GM12878 (cell line): ENCODE measurements around the gene SFSWAP. TPM values are rescaled to one million over a fixed set of nuclear protein-coding genes. Genes with fewer than 3 reads are reported as not detected.

ENCODE experiments used
- ATAC-seq: fragments of 200-7000 bp; cut with Tn5 transposase; 3 replicates; pipeline ENCODE4 v1.9.1; 2020; ENCODE audit warnings: mild to moderate bottlenecking, moderate library complexity
- BruUV-seq: library from RNA; stranded (reverse); fragments of 400-500 nt; replicated peaks from 2 replicates; lab custom pipeline; 2021; lab: Mats Ljungman, UMichigan
- CTCF ChIA-PET: fragments of 300-600 bp; sonication (Branson Sonifier 250); formaldehyde crosslinking; extraction: SDS; loops from one replicate; lab custom pipeline; 2021; ENCODE audit warnings: inconsistent platforms; lab: Yijun Ruan, JAX
- POLR2A ChIA-PET: fragments of 350-600 bp; formaldehyde crosslinking; extraction: SDS; loops from one replicate; lab custom pipeline; 2021; ENCODE audit warnings: inconsistent platforms; lab: Charles Lee
- RAD21 ChIA-PET: fragments of 300-600 bp; sonication (Branson Sonifier 250); formaldehyde crosslinking; loops from one replicate; lab custom pipeline; 2023; ENCODE audit warnings: antibody characterized with exemption; ENCODE audit not compliant: unreplicated experiment; lab: Charles Lee
- SMC1A ChIA-PET: fragments of 300-600 bp; sonication (Branson Sonifier 250); formaldehyde crosslinking; loops from one replicate; lab custom pipeline; 2023; ENCODE audit not compliant: unreplicated experiment, uncharacterized antibody; lab: Charles Lee
- DNase-seq: peaks from one replicate; pipeline ENCODE4 v3.0.0-alpha.2; 2011; ENCODE audit warnings: low read depth, low spot score
- FAIRE-seq: peaks from 3 replicates; lab custom pipeline; 2011; peaks lifted over from hg19 to GRCh38; lab: Jason Lieb, UNC
- H2AFZ ChIP-seq: 2 replicates; pipeline ENCODE4 v1.6.0; 2011; ENCODE audit warnings: low read depth, low read length, control low read depth; ENCODE audit not compliant: control insufficient read depth
- H3K27ac ChIP-seq: 2 replicates; pipeline ENCODE4 v1.5.1; 2011; ENCODE audit warnings: control low read depth; ENCODE audit not compliant: control insufficient read depth, insufficient read depth
- H3K27me3 ChIP-seq, 2 experiments: replicated peaks in 1 of 2; 2 replicates each; pipeline versions ENCODE4 v1.6.0 to v1.6.1; 2011; ENCODE audit warnings: low read length in 1 of 2; ENCODE audit not compliant: control insufficient read depth in 2 of 2, insufficient read depth in 2 of 2
- H3K36me3 ChIP-seq, 2 experiments: 2 replicates each; pipeline ENCODE4 v1.5.1; 2011; ENCODE audit warnings: low read length in 1 of 2; ENCODE audit not compliant: control insufficient read depth in 2 of 2, insufficient read depth in 2 of 2
- H3K4me1 ChIP-seq: 2 replicates; pipeline ENCODE4 v1.6.1; 2011; ENCODE audit warnings: mild to moderate bottlenecking, low read length, moderate library complexity, mixed read lengths; ENCODE audit not compliant: control insufficient read depth, insufficient read depth
- H3K4me2 ChIP-seq: 2 replicates; pipeline ENCODE4 v1.6.0; 2011; ENCODE audit warnings: control low read depth; ENCODE audit not compliant: control insufficient read depth, insufficient read depth
- H3K4me3 ChIP-seq: fragments of 200-600 bp; sonication (generic); 2 replicates; pipeline ENCODE4 v1.5.1; 2016
- H3K79me2 ChIP-seq: 2 replicates; pipeline ENCODE4 v1.6.0; 2011; ENCODE audit warnings: low read length; ENCODE audit not compliant: control insufficient read depth, insufficient read depth
- H3K9ac ChIP-seq: 2 replicates; pipeline ENCODE4 v1.8.0; 2011; ENCODE audit warnings: low read length, control low read depth, mixed read lengths; ENCODE audit not compliant: control insufficient read depth, insufficient read depth
- H3K9me3 ChIP-seq: replicated peaks from 3 replicates; pipeline ENCODE4 v1.5.1; 2011; ENCODE audit warnings: mild to moderate bottlenecking, low read length; ENCODE audit not compliant: control insufficient read depth, insufficient read depth
- H4K20me1 ChIP-seq: 2 replicates; pipeline ENCODE4 v1.6.0; 2011; ENCODE audit not compliant: control insufficient read depth, insufficient read depth
- BMI1 ChIP-seq: fragments of 450-650 bp; IDR thresholded peaks from 2 replicates; pipeline ENCODE4 v1.6.1; 2016; ENCODE audit warnings: mild to moderate bottlenecking, moderate library complexity, borderline replicate concordance
- IRF4 ChIP-seq: IDR thresholded peaks from 2 replicates; pipeline ENCODE4 v1.6.1; 2011; ENCODE audit warnings: low read depth, low read length
- MAX ChIP-seq: IDR thresholded peaks from 2 replicates; pipeline ENCODE4 v1.6.1; 2012; ENCODE audit warnings: low read depth, low read length, improper control_type of control experiment
- MYB ChIP-seq: fragments of 150-350 bp; IDR thresholded peaks from 2 replicates; pipeline ENCODE4 v1.6.1; 2014; ENCODE audit warnings: mild to moderate bottlenecking, low read depth, low read length, borderline replicate concordance
- NBN ChIP-seq: fragments of 450-650 bp; IDR thresholded peaks from 2 replicates; pipeline ENCODE4 v1.6.1; 2016
- NFIC ChIP-seq: IDR thresholded peaks from 2 replicates; pipeline ENCODE4 v1.6.1; 2012; ENCODE audit warnings: low read depth, mild to moderate bottlenecking, inconsistent platforms, low read length, moderate library complexity
- PRDM15 ChIP-seq: fragments of 450-650 bp; formaldehyde crosslinking; IDR thresholded peaks from 2 replicates; pipeline ENCODE4 v1.4.0; 2020; ENCODE audit warnings: mild to moderate bottlenecking, moderate library complexity
- RAD21 ChIP-seq: IDR thresholded peaks from 2 replicates; pipeline ENCODE4 v1.6.1; 2011; ENCODE audit warnings: mild to moderate bottlenecking, low read depth, low read length, moderate library complexity; ENCODE audit not compliant: insufficient read depth
- SIX5 ChIP-seq: IDR thresholded peaks from 2 replicates; pipeline ENCODE4 v1.6.1; 2011; ENCODE audit warnings: mild to moderate bottlenecking, low read depth, low read length, moderate library complexity; ENCODE audit not compliant: severe bottlenecking
- STAT3 ChIP-seq: IDR thresholded peaks from 2 replicates; pipeline ENCODE4 v1.6.1; 2011; ENCODE audit warnings: low read depth, low read length, improper control_type of control experiment
- TCF3 ChIP-seq: IDR thresholded peaks from 2 replicates; pipeline ENCODE4 v1.6.1; 2012; ENCODE audit warnings: low read depth, mild to moderate bottlenecking, low read length, borderline replicate concordance; ENCODE audit not compliant: insufficient read depth
- ZBTB11 ChIP-seq: fragments of 450-650 bp; formaldehyde crosslinking; IDR thresholded peaks from 2 replicates; pipeline ENCODE4 v1.5.0; 2022; ENCODE audit warnings: mild to moderate bottlenecking, missing genetic modification characterization
- ZZZ3 ChIP-seq: IDR thresholded peaks from 2 replicates; pipeline ENCODE4 v1.6.1; 2011; ENCODE audit warnings: low read depth; ENCODE audit not compliant: control insufficient read depth, insufficient read length
- WGBS: methylation state at CpG from one replicate; pipeline ENCODE4 v1.1.6; 2016; ENCODE audit warnings: low lambda C conversion rate; ENCODE audit not compliant: insufficient replicate concordance, insufficient coverage; ENCODE audit errors: missing lambda C conversion rate; 5-methylcytosine and 5-hydroxymethylcytosine counted together
- in situ Hi-C: fragments of 300-500 bp; cut with MboI; formaldehyde crosslinking; loops from 9 replicates; pipeline ENCODE4 v1.14.3; 2018; ENCODE audit warnings: mixed read lengths
- intact Hi-C: fragments of 100-400 bp; cut with micrococcal nuclease; formaldehyde crosslinking; loops from one replicate; pipeline ENCODE4 v1.14.2; 2022; ENCODE audit not compliant: unreplicated experiment
- polyA plus RNA-seq, 11 experiments: library from polyadenylated mRNA; depleted of rRNA in 4 of 11; unstranded in 6 of 11; stranded (reverse) in 5 of 11; fragments of >200 nt; fragmentation: Nextera tagmentation in 4 of 11; fragmentation: Illumina TruSeq in 1 of 11; extraction: Ambion mirVana in 4 of 11; extraction: Trizol in 1 of 11; gene quantifications; 1 replicate in 1 of 11; 2 replicates in 10 of 11; pipeline versions ENCODE4 v1.2.1 to v1.2.3, GENCODE V29; 2011 to 2016; ENCODE audit warnings: inconsistent platforms in 2 of 11, missing spikeins in 2 of 11, low read depth in 1 of 11
- total RNA-seq, 4 experiments: library from RNA; depleted of rRNA in 3 of 4; stranded (reverse); fragments of >200 nt in 3 of 4; fragmentation: Illumina TruSeq in 1 of 4; extraction: Trizol in 1 of 4; gene quantifications; 2 replicates each; pipeline versions ENCODE4 v1.2.1 to v1.2.3, GENCODE V29; 2013 to 2021

Gene SFSWAP
- total and polyA plus RNA-seq, 10 of the 15 experiments (the other 5 are each of a cell fraction or from before 2014, with no cell fraction given): 1.8 to 48.6 (median 25.0) TPM

- DNase-seq (no peak), ATAC-seq (no peak), FAIRE-seq (no peak)
- ChIA-PET CTCF (interaction anchor here (0.8 kb wide), 1 partner anchor 19 kb away, joined by 3 read pairs; no protein-coding TSS in a partner anchor), SMC1A (no interaction called here), POLR2A (no interaction called here), RAD21 (no interaction called here)
- Histone ChIP-seq H3K4me3 (no peak overlapping the region), H3K9me3 (no peaks in the 10 kb centered on the region), H3K27ac (no peak overlapping the region), H3K36me3 (peaks cover 24 to 25% of the 10 kb centered on the region in 2 experiments; a peak in 3 of 4 replicates), H4K20me1 (no peaks in the 10 kb centered on the region), H3K27me3 (no peaks in the 10 kb centered on the region), H3K9ac (no peak overlapping the region), H3K79me2 (no peaks in the 10 kb centered on the region), H3K4me2 (no peak overlapping the region), H2AFZ (no peak overlapping the region), H3K4me1 (no peaks in the 10 kb centered on the region)
- TF ChIP-seq RAD21 (no peak), STAT3 (no peak), MYB (no peak), TCF3 (no peak), PRDM15 (CRISPR knock-in tag) (no peak), NFIC (no peak), NBN (no peak), ZZZ3 (no peak), MAX (no peak), SIX5 (no peak), BMI1 (no peak), IRF4 (no peak), ZBTB11 (CRISPR knock-in tag) (no peak)
- BruUV-seq: no TSS peak
- in situ Hi-C loops: no loop called here
- intact Hi-C loops: no loop called here
- WGBS: 94% methylated on average over 15 of the region's 15 CpGs
These were observed 24.9 kb downstream of the SFSWAP start for GRCh38 chr12:131735476-131736445.
